CD4-positive, alpha-beta T cell treated with Interleukin-17A for 4 hours (primary cell): ENCODE results near the gene SMYD4.

Source experiments
- DNase-seq: peaks from one replicate; pipeline ENCODE4 v3.0.0-alpha.2; 2020; ENCODE audit warnings: mixed read lengths

SMYD4 gene

GRCh38 chr17:1729966-1730325, 99.8 kb downstream of the SMYD4 start:
- no peak for DNase-seq
